T-helper 1 cell treated with Interleukin-12 subunit alpha and Interleukin-12 subunit beta and Interleukin-4 antibody, amounts not matched to agents 30 ng/mL and 1 ng/mL, for 36 hours (primary cell): ENCODE results near the gene PRF1. TPM values are rescaled to one million over a fixed set of nuclear protein-coding genes. Genes with fewer than 3 reads are reported as not detected.
"Not testable (repeated sequence)": the region's sequence is repeated elsewhere in the genome, so short reads cannot be mapped to it uniquely, and the experiment has no call there.

ENCODE experiments used
- intact Hi-C: fragments of 100-400 bp; cut with micrococcal nuclease; formaldehyde crosslinking; loops from one replicate; pipeline ENCODE4 v1.15.1; 2024
- total RNA-seq: library from RNA; stranded (reverse); gene quantifications from 2 replicates; pipeline ENCODE4 v1.2.3, GENCODE V29; 2022

PRF1 gene
- total RNA-seq: 129 and 132 TPM in 2 replicates

GRCh38 chr10:70602665-70603448, at the start of gene PRF1:
Gene PRF1, minus strand, starts transcription at chr10:70602741. Its CDS starts 1,839 bp downstream, at chr10:70600902.
- intact Hi-C loops: loop anchor here (1.0 to 5.0 kb wide), 4 partner anchors 15 to 279 kb away; no protein-coding TSS in a partner anchor

GRCh38 chr10:70651661-70652060, 49.1 kb upstream of the PRF1 start:
- intact Hi-C loops: no loop called here

DNA sequence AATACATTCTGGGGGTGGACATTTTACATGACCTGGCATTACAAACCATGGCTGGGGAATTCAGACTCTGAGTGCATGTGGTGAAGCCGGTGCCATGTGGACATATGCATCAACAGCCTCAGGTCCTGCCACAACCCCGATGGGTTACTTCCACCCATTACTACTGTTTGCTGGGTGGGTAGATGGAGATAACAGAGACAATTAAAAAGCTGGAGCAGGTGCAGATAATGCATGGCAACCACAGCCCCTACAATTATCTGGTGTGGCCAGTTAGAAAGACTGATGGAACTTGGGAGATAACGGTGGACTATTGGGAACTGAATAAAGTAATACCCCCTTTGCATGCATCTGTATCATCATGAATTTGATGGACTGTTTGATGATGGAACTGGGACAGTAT, 48.2 kb upstream of the PRF1 start:
- intact Hi-C loops: no loop called here

DNA sequence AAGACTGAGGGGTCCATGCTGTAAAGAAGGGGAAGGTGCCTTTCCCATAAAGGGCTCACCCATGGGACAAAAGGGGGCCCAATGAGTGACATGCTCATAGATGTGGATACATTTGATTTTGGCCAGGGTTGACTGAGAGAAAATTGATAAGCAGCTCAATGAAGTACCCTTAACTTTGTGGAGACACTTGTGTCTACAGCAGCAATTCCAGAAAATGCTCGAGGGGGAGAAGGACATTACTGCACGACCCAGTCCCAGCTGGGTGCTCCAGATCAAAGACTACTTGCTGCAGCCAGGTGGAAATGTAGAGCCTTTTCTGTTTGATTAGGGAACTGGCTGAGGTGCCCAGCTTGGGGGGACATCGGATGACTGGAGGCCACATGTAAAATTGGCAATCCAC, 47.6 kb upstream of the PRF1 start:
- intact Hi-C loops: no loop called here

- intact Hi-C loops: no loop called here
Measured at GRCh38 chr10:70649526-70649925, 47.0 kb upstream of the PRF1 start.

DNA sequence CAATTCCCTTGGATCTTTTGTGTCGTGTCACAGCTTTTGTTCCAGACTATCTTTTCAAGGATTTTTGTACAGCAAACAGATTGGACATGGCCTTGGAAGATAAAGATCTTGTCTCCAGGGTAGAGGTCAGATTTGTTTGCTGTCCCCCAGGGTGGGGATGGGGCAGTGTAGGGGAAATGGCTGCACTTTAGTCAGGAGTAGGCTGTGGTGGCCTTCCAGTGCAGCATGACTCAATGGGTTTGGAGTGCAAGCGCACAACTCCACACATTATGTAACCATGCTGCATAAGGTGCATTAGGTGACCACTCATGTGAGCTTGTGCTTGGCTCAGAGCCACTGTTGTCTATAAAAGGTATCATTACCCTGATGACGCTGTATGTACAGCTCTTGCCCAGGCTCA, 45.9 kb upstream of the PRF1 start:
- intact Hi-C loops: no loop called here

DNA sequence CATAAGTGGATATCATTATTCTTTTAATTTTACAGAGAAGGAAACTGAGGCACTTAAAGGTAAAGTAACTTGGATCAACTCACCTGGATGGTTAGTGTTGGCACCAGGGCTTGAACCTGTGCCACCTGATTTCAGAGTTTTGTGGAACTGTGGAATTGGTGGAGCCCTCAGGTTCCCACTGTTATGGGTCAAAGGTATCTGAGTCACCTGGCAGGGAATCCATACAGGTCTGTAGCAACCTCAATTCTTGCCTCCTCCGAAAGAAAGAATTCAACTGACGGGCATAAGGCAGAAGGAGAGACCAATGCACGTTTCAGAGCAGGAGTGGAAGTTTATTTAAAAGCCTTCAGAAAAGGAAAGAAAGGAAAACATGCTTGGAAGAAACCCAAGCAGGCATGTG, 44.5 kb upstream of the PRF1 start:
- intact Hi-C loops: no loop called here

- intact Hi-C loops: not testable (repeated sequence)
Measured at GRCh38 chr10:70644959-70645358, 42.4 kb upstream of the PRF1 start.

DNA sequence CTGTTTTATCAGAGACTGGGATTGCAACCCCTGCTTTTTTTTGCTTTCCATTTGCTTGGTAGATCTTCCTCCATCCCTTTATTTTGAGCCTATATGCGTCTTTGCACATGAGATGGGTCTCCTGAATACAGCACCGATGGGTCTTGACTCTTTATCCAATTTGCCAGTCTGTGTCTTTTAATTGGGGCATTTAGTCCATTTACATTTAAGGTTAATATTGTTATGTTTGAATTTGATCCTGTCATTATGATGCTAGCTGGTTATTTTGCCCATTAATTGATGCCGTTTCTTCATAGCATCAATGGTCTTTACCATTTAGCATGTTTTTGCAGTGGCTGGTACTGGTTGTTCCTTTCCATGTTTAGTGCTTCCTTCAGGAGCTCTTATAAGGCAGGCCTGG, 40.7 kb upstream of the PRF1 start:
- intact Hi-C loops: not testable (repeated sequence)

DNA sequence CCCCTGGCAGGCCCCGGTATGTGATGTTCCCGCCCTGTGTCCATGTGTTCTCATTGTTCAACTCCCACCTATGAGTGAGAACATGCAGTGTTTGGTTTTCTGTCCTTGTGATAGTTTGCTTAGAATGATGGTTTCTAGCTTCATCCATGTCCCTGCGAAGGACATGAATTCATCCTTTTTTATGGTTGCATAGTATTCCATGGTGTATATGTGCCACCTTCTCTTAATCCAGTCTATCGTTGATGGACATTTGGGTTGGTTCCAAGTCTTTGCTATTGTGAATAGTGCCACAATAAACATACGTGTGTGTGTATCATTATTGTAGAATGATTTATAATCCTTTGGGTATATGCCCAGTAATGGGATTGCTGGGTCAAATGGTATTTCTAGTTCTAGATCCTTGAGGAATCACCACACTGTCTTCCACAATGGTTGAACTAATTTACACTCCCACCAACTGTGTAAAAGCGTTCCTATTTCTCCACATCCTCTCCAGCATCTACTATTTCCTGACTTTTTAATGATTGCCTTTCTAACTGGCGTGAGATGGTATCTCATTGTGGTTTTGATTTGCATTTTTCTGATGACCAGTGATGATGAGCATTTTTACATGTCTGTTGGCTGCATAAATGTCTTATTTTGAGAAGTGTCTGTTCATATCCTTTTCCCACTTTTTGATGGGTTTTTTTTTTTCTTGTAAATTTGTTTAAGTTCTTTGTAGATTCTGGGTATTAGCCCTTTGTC, 37.3 kb upstream of the PRF1 start:
- intact Hi-C loops: not testable (repeated sequence)

- intact Hi-C loops: not testable (repeated sequence)
Measured at GRCh38 chr10:70634515-70634914, 32.0 kb upstream of the PRF1 start.

DNA sequence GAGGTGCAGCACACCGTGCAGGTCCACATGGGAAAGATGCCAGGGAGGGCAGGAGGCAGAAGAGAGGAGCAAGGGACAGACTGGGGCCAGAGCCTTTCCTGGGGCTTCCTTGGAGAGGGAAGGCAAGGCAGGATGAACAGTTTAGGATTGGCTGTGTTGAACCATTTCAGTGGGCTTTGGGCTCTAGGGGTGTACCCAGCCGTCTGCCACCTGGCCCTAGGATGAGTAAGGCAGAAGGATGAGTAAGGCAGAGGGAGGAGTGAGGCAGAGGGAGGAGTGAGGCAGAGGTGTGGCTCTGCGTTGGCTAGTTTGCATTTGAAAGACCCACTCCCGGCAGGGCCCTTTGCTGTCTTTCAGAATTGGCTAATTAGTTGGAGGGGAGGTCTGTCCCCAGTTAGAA, 31.5 kb upstream of the PRF1 start:
- intact Hi-C loops: no loop called here

DNA sequence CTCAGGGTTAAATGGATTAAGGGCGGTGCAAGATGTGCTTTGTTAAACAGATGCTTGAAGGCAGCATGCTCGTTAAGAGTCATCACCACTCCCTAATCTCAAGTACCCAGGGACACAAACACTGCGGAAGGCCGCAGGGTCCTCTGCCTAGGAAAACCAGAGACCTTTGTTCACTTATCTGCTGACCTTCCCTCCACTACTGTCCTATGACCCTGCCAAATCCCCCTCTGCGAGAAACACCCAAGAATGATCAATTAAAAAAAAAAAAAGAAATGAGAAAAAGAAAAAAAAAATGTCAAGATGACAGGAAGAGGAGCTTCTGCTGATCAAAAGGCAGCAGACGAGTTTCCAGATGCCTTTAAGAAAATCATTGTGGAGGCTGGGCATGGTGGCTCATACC, 29.2 kb upstream of the PRF1 start:
- intact Hi-C loops: not testable (repeated sequence)

- intact Hi-C loops: no loop called here
Measured at GRCh38 chr10:70629338-70629737, 26.8 kb upstream of the PRF1 start.

DNA sequence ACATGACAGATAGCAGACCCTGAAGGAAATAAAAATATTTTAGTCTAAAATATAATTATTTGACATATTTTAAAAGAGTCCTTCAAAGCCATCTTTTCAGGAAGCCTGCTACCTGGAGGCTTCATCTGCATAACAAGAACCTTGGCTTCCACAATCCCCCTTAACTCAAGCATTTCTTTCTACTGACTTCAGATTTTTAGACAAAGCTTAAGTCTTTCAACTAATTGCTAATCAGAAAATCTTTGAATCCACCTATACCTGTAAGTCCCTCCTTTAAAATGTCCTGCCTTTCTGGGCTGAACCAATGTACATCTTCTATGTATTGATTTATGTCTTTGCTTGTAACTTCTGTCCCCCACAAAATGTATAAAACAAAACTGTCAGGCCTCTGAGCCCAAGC, 23.5 kb upstream of the PRF1 start:
- intact Hi-C loops: no loop called here

- intact Hi-C loops: no loop called here
Measured at GRCh38 chr10:70622981-70623844, 20.7 kb upstream of the PRF1 start.

GRCh38 chr10:70622541-70622940, 20.0 kb upstream of the PRF1 start:
- intact Hi-C loops: no loop called here

DNA sequence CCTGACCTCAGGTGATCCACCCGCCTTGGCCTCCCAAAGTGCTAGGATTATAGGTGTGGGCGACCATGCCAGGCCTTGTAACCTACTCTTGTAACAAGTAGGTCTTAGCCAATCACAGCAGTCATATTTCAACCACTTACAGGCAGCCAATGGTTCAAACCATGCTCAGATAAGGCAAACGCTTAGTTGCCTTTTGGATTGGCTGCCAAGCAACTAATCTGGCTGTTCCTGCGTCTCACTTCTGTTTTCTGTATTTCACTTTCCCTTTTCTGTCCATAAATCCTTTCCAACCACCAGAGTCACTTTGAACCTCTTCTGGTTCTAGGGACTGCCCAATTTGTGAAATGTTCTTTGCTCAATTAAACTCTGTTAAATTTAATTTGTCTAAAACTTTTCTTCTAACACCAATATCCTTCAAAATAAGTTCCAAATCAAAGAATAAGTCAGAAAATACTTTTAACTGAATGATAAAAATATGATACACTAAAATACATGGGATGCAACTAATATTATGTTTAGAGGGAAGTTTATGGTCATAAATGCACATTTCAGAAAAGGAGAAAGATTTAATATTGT, 19.1 kb upstream of the PRF1 start:
- intact Hi-C loops: no loop called here

- intact Hi-C loops: no loop called here
Measured at GRCh38 chr10:70620020-70620289, 17.4 kb upstream of the PRF1 start.

DNA sequence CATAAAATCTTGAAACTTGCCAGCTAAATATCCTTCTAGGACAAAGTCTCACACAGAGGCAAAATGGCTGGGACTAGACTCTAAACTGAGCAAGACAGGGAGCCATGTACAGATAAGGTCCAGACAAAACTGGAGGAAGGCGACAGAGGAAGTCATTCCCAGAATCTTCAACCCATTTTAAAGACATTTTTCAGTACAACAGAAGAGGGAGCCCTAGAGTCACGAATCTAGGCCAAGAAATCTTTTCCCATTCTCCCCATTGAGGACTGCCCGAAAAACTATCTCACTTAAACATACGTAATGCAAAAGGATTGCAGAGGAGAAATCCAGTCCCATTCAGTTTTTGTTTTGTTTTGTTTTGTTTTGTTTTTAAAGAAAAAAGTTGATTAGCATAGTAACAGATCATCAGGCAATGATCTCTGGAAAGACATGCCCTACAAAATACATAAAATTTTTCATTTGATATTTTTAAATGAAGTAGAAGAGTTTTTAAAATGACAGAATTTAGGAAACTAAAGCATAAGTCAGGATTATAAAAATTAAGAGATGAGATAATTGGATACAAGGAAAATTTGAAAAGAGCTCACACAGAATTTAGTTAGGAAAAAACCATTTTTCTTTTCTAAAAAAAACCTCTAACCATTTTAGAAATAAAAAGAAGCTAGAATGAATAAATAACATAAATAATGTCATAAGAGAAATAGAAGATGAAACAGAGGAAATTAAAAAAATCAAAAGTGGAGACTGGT, 16.9 kb upstream of the PRF1 start:
- intact Hi-C loops: loop anchor here (1.0 to 2.0 kb wide), 2 partner anchors 61 to 140 kb away; no protein-coding TSS in a partner anchor

DNA sequence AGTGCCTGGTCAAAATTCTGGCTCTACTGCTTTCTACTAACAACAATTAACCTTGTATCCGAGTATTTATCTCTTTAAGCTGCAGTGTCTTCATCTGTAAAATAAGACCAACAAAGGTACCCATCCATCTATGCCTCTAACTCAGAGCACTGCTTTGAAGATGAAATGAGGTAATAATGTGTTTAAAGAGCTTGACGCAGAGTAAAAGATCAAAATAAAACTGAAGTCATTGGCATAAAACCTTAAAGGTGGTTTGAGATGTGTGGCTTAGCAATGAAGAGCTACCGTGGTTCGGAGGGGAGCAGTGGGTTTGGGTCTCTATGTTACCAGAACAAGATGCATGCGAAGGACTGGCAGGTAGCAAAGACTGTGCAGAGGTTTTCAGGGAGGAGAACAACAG, 16.1 kb upstream of the PRF1 start:
- intact Hi-C loops: loop anchor here (1.0 to 2.0 kb wide), 4 partner anchors 16 to 141 kb away; partner anchors contain the start of gene PRF1
